MCF 10A (cell line): ENCODE results near the gene CDH12. TPM values are rescaled to one million over a fixed set of nuclear protein-coding genes. Genes with fewer than 3 reads are reported as not detected.
"Not testable (repeated sequence)": the region's sequence is repeated elsewhere in the genome, so short reads cannot be mapped to it uniquely, and the experiment has no call there.

ENCODE experiments used
- BruUV-seq: library from RNA; stranded (reverse); fragments of 400-500 nt; replicated peaks from 2 replicates; lab custom pipeline; 2021; lab: Mats Ljungman, UMichigan
- CTCF ChIA-PET: fragments of 300-600 bp; sonication (Branson Sonifier 250); formaldehyde crosslinking; extraction: SDS; loops from one replicate; lab custom pipeline; 2021; ENCODE audit warnings: antibody characterized with exemption, inconsistent platforms; lab: Yijun Ruan, JAX
- POLR2A ChIA-PET: fragments of 300-600, 350-650 bp; sonication (Branson Sonifier 250); formaldehyde crosslinking; extraction: SDS; loops from one replicate; lab custom pipeline; 2020; ENCODE audit warnings: antibody characterized with exemption, inconsistent platforms; lab: Yijun Ruan, JAX
- DNase-seq: peaks from one replicate; pipeline ENCODE4 v3.0.0-alpha.2; 2018; ENCODE audit not compliant: unreplicated experiment
- H3K27ac Mint-ChIP-seq: one replicate; pipeline ENCODE4 v1.8.0; 2022; ENCODE audit warnings: mild to moderate bottlenecking, low read depth, mixed read lengths; ENCODE audit not compliant: unreplicated experiment
- H3K27me3 Mint-ChIP-seq: one replicate; pipeline ENCODE4 v1.8.0; 2022; ENCODE audit warnings: mixed read lengths; ENCODE audit not compliant: insufficient read depth, unreplicated experiment
- H3K36me3 Mint-ChIP-seq: one replicate; pipeline ENCODE4 v1.8.0; 2022; ENCODE audit warnings: mild to moderate bottlenecking, moderate library complexity, mixed read lengths; ENCODE audit not compliant: insufficient read depth, unreplicated experiment
- H3K4me1 Mint-ChIP-seq: one replicate; pipeline ENCODE4 v1.8.0; 2022; ENCODE audit warnings: mixed read lengths; ENCODE audit not compliant: insufficient read depth, unreplicated experiment
- H3K4me3 Mint-ChIP-seq: one replicate; pipeline ENCODE4 v1.8.0; 2022; ENCODE audit warnings: mild to moderate bottlenecking, moderate library complexity, mixed read lengths; ENCODE audit not compliant: unreplicated experiment
- H3K9me3 Mint-ChIP-seq: one replicate; pipeline ENCODE4 v1.8.0; 2022; ENCODE audit warnings: mixed read lengths; ENCODE audit not compliant: unreplicated experiment
- CTCF ChIP-seq: fragments of 200-600 bp; IDR thresholded peaks from one replicate; pipeline ENCODE4 v1.8.0; 2022; ENCODE audit warnings: antibody characterized with exemption, mild to moderate bottlenecking; ENCODE audit not compliant: unreplicated experiment
- intact Hi-C: fragments of 100-400 bp; cut with micrococcal nuclease; formaldehyde crosslinking; loops from 2 replicates; pipeline ENCODE4 v1.14.1; 2022
- total RNA-seq: library from RNA; stranded (reverse); gene quantifications from 2 replicates; pipeline ENCODE4 v1.2.3, GENCODE V29; 2022

CDH12 gene
- total RNA-seq, 1 experiment from 2014 or later: not detected

- no peak overlapping the region for H3K4me3 Mint-ChIP-seq
- H3K27me3 Mint-ChIP-seq: no peaks in the 10 kb centered on the region
- H3K4me1 Mint-ChIP-seq: no peaks in the 10 kb centered on the region
- BruUV-seq: no TSS peak
- TF ChIP-seq CTCF: no peak
- no peak for DNase-seq
- intact Hi-C loops: no loop called here
- H3K9me3 Mint-ChIP-seq: peaks cover 8% of the 10 kb centered on the region
- POLR2A ChIA-PET: no interaction called here
- no peaks in the 10 kb centered on the region for H3K36me3 Mint-ChIP-seq
- CTCF ChIA-PET: interaction anchor here (0.6 kb wide), 1 partner anchor 527 kb away, joined by 3 read pairs; no protein-coding TSS in a partner anchor
- H3K27ac Mint-ChIP-seq: no peak overlapping the region
Measured at GRCh38 chr5:22242532-22242931, 610.6 kb downstream of the CDH12 start.

- H3K36me3 Mint-ChIP-seq: no peaks in the 10 kb centered on the region
- intact Hi-C loops: no loop called here
- H3K9me3 Mint-ChIP-seq: peaks cover 7% of the 10 kb centered on the region
- BruUV-seq: no TSS peak
- H3K27me3 Mint-ChIP-seq: no peaks in the 10 kb centered on the region
- H3K27ac Mint-ChIP-seq: no peak overlapping the region
- H3K4me3 Mint-ChIP-seq: no peak overlapping the region
- TF ChIP-seq CTCF: no peak
- H3K4me1 Mint-ChIP-seq: no peaks in the 10 kb centered on the region
- peak; percentile 36 for DNase-seq
- ChIA-PET POLR2A (interaction anchor here (1.1 kb wide), 1 partner anchor 76 kb away, joined by 3 read pairs; no protein-coding TSS in a partner anchor), CTCF (no interaction called here)
Measured at GRCh38 chr5:22238047-22238446, 615.1 kb downstream of the CDH12 start.

- POLR2A ChIA-PET: no interaction called here
- Mint-ChIP-seq H3K4me1 (no peaks in the 10 kb centered on the region), H3K36me3 (no peaks in the 10 kb centered on the region), H3K4me3 (no peak overlapping the region), H3K27me3 (no peaks in the 10 kb centered on the region), H3K27ac (no peak overlapping the region), H3K9me3 (no peaks in the 10 kb centered on the region)
- no TSS peak for BruUV-seq
- CTCF ChIA-PET: no interaction called here
- no peak for TF ChIP-seq CTCF
- intact Hi-C loops: no loop called here
- no peak for DNase-seq
Measured at GRCh38 chr5:22226423-22226822, 626.7 kb downstream of the CDH12 start.

GRCh38 chr5:22223079-22223478 is 630.1 kb downstream of the CDH12 start:
- H3K4me1 Mint-ChIP-seq: no peaks in the 10 kb centered on the region
- no peaks in the 10 kb centered on the region for H3K9me3 Mint-ChIP-seq
- ChIA-PET POLR2A (no interaction called here), CTCF (no interaction called here)
- H3K27ac Mint-ChIP-seq: no peak overlapping the region
- H3K4me3 Mint-ChIP-seq: no peak overlapping the region
- no peak for DNase-seq
- no peaks in the 10 kb centered on the region for H3K36me3 Mint-ChIP-seq
- TF ChIP-seq CTCF: no peak
- intact Hi-C loops: no loop called here
- no peaks in the 10 kb centered on the region for H3K27me3 Mint-ChIP-seq
- no TSS peak for BruUV-seq

- intact Hi-C loops: loop anchor here (10.0 kb wide), 1 partner anchor 399 kb away; no protein-coding TSS in a partner anchor
- POLR2A ChIA-PET, H3K4me3 Mint-ChIP-seq, H3K9me3 Mint-ChIP-seq, BruUV-seq, H3K36me3 Mint-ChIP-seq, H3K27me3 Mint-ChIP-seq, CTCF ChIA-PET, H3K27ac Mint-ChIP-seq, H3K4me1 Mint-ChIP-seq: not testable (repeated sequence)
- peak; percentile 13 for DNase-seq
Measured at GRCh38 chr5:22213703-22214495, 639.2 kb downstream of the CDH12 start.

GRCh38 chr5:22212254-22212991 is 640.7 kb downstream of the CDH12 start:
- POLR2A ChIA-PET, H3K27ac Mint-ChIP-seq, DNase-seq, H3K9me3 Mint-ChIP-seq, BruUV-seq, H3K4me3 Mint-ChIP-seq, H3K27me3 Mint-ChIP-seq, CTCF ChIA-PET, H3K36me3 Mint-ChIP-seq, H3K4me1 Mint-ChIP-seq: not testable (repeated sequence)
- intact Hi-C loops: loop anchor here (10.0 kb wide), 1 partner anchor 398 kb away; no protein-coding TSS in a partner anchor
